ENCODE results near the gene HBG2.
"Not testable (repeated sequence)": the region's sequence is repeated elsewhere in the genome, so short reads cannot be mapped to it uniquely, and the experiment has no call there.

HBG2 gene

DNA sequence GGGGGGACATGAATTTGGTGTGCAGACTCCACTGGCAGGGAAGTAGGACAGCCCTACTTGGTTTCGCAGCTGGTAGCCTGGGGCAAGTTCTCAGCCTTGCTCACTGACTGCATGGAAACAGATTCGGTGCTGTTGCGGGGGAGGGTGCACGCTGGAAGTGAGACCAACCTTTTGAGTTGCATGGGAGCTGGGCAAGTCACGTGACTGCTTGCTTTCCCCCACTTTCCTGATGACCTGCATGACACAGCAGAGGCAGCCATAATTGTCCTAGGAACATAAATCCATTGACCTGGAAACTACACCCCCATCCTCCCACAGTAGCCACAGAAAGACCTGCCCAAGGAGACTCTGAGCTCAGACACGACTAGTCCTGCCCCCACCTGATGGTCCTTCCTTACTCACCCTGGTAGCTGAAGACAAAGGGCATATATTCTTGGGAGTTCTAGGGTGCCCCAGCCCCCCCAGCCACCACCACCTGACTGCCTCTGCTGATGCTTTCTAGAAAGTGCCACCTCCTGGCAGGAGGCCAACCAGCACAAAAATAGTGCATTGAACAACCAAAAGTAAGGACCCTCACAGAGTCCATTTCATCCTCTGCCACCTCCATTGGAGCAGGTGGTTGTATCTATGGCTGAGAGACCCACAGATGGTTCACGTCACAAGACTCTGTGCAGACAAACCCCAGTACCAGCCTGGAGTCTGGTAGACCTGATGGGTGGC, 4.1 kb upstream of the HBG2 start:
- TF ChIP-seq, protein P1, sequence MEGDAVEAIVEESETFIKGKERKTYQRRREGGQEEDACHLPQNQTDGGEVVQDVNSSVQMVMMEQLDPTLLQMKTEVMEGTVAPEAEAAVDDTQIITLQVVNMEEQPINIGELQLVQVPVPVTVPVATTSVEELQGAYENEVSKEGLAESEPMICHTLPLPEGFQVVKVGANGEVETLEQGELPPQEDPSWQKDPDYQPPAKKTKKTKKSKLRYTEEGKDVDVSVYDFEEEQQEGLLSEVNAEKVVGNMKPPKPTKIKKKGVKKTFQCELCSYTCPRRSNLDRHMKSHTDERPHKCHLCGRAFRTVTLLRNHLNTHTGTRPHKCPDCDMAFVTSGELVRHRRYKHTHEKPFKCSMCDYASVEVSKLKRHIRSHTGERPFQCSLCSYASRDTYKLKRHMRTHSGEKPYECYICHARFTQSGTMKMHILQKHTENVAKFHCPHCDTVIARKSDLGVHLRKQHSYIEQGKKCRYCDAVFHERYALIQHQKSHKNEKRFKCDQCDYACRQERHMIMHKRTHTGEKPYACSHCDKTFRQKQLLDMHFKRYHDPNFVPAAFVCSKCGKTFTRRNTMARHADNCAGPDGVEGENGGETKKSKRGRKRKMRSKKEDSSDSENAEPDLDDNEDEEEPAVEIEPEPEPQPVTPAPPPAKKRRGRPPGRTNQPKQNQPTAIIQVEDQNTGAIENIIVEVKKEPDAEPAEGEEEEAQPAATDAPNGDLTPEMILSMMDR (IDR thresholded peaks at IDR 0.05; ENCODE audit: insufficient read depth, missing control alignments): no peak
- FAIRE-seq (no peak), DNase-seq (ENCODE audit: insufficient read length, low spot score) (no peak)

DNA sequence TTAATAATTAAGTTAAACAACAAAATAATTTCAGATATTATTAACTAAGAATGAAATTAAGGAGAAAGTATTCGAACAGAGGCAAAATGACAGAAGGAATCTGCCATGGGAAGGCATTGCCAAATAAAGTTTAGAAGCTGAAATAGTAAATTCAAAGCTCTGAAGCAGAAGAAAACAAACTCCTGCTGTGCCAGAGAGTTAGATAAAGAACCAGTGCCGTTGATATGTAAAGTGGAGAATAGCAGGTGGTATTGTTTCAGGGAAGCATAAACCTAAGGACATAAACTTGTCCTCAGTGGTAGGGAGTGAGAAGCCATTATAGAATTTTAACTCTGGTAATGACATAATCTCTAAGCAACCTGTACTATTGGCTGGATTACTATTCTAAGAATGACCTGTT, 2.7 kb upstream of the HBG2 start:
- TF ChIP-seq, protein P1 (IDR thresholded peaks at IDR 0.05; ENCODE audit: insufficient read depth, missing control alignments): no peak
- no peak for DNase-seq (ENCODE audit: insufficient read length, low spot score)
- FAIRE-seq: no peak

DNA sequence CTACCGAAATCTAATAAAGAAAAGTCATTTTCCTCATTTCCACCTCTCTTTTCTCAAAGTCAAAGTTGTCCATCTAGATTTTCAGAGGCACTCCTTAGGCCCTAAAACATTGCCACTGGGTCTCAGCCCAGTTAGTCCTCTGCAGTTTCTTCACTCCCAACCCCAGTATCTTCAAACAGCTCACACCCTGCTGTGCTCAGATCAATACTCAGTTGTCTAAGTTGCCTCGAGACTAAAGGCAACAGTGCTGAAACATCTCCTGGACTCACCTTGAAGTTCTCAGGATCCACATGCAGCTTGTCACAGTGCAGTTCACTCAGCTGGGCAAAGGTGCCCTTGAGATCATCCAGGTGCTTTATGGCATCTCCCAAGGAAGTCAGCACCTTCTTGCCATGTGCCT, 558 bp downstream of the HBG2 start:
- DNase-seq (ENCODE audit: insufficient read length, low spot score); FAIRE-seq: not testable (repeated sequence)

DNA sequence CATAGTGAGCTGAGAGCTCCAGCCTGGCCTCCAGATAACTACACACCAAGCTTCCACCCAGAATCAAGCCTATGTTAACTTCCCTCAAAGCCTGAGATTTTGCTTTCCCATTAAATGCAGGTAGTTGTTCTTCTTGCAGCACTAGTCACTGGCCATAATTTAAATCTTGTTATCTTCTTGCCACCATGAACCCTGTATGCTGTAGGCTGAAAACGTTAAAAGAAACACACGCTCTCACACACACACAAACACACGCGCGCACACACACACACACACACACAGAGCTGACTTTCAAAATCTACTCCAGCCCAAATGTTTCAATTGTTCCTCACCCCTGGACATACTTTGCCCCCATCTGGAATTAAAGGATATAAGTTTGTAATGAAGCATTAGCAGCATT, 1.1 kb downstream of the HBG2 start:
- not testable (repeated sequence) for DNase-seq (ENCODE audit: insufficient read length, low spot score); FAIRE-seq

DNA sequence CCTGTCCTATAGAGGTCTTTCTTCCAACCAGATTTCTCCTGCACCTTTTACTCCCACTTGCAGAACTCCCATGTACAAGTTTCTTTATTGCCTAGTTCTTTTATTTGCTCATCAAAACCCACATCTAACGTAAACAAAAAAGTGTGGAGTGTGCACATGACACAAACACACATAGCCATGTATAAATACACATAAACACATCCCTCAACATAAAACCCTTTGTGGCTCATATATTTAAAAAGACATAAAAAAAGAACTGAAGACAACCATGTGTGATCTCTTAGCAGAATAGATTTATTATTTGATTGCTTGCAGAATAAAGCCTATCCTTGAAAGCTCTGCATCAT, 1.7 kb downstream of the HBG2 start:
- no peak for FAIRE-seq
- TF ChIP-seq, protein P1 (IDR thresholded peaks at IDR 0.05; ENCODE audit: insufficient read depth, missing control alignments): no peak

DNA sequence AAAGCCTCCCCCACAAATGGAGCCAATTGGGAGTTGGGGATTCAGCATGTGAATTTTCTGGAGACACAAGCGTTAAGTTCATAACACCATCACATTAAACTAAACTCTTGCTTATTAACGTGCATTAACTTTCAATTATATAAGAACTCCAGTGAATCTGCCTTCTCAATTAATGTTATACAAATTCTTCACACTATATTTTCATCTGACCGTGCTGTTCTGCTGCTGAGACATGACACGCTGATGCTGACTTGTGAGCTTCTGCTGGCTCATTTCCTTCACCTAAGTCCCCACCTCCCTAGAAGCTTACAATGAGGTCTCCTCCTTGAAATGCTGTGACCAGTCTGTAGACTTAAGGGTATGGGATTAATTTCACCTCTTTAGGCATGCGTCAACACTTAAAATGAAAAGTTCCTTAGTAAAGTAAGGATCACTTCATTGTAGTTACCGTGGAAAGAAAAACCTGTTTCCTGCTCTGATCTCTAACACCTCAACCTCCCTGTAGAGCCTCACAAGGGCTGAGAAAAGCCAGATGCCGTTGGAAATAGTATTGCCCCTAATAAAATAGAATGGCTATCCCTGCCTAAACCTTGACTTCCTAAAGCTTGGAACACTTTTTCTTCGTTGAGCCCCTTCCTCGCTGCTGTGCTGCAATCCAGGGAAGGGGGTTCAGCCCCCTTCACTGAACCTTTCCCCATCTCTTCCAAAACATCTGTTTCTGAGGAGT, 2.2 kb downstream of the HBG2 start:
- FAIRE-seq (no peak), DNase-seq (ENCODE audit: insufficient read length, low spot score) (no peak)
- TF ChIP-seq, protein P1 (IDR thresholded peaks at IDR 0.05; ENCODE audit: insufficient read depth, missing control alignments): no peak

More for the DNA sequence above, 1.7 kb downstream of the HBG2 start:
- no peak for DNase-seq (ENCODE audit: insufficient read length, low spot score)

DNA sequence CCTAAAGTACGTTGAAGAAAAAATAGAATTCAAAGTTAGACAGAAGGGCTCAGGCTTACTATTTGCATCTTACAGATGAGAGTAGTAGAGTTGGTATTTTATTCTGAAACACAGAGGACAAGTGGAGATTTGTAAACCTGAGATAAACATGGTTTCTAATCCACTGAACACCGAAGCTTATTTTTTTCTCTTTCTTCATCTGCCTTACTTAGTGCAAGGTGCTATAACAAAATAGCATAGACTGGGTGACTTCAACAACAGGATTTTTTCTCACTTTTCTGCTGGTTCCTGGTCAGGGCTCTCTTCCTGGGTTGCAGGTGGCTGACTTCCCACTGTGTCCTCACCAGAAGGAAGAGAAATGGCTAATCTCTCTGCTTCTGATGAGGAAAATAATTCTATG, 2.8 kb downstream of the HBG2 start:
- FAIRE-seq: no peak
- TF ChIP-seq, protein P1 (IDR thresholded peaks at IDR 0.05; ENCODE audit: insufficient read depth, missing control alignments): no peak

DNA sequence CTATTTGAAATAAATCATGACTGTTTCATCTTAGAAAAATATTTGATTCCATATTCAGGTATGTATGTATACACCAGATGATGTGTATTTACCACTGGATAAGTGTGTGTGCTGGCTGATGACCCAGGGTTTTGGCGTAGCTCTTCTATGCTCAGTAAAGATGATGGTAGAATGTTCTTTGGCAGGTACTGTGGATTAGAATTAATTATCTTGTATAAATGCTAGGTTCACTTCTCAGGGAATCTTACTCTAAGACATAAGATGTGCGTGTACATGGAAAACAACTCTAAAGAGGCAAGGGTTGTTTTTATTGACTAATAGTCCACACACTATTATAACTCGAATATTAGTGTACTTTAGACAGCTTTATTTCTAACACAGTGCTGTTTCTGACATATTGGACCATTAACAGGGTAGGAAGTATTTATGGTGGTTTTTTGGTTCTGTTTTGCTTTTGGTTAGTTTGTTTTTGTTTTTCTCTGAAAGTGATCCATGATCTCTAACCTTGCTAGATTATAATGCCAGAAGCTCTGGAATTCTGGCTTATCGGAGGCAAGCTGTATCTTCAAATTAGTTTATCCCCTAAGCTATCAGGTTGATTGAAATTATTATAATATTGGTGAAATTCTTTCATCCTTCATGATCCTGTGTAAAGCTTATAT, 3.9 kb downstream of the HBG2 start:
- no peak for DNase-seq (ENCODE audit: insufficient read length, low spot score)
- TF ChIP-seq, protein P1 (IDR thresholded peaks at IDR 0.05; ENCODE audit: insufficient read depth, missing control alignments): no peak
- FAIRE-seq: no peak

More for the DNA sequence above, 2.8 kb downstream of the HBG2 start:
- DNase-seq (ENCODE audit: insufficient read length, low spot score): no peak

DNA sequence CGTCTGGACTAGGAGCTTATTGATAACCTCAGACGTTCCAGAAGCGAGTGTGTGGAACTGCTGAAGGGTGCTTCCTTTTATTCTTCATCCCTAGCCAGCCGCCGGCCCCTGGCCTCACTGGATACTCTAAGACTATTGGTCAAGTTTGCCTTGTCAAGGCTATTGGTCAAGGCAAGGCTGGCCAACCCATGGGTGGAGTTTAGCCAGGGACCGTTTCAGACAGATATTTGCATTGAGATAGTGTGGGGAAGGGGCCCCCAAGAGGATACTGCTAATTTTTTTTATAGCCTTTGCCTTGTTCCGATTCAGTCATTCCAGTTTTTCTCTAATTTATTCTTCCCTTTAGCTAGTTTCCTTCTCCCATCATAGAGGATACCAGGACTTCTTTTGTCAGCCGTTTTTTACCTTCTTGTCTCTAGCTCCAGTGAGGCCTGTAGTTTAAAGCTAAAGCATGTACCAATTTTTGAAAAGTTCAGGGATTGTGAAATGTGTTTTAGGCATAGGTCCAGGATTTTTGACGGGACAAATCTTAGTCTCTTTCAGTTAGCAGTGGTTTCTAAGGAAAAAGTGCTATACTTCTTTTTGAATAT, 4.7 kb downstream of the HBG2 start, which contains the start of gene HBG1:
HBG1 (minus strand) TSS at position 51 of the 590 bp plus-strand sequence. CDS start 53 bp downstream, outside the sequence.
- DNase-seq (ENCODE audit: insufficient read length, low spot score); FAIRE-seq: not testable (repeated sequence)

DNA sequence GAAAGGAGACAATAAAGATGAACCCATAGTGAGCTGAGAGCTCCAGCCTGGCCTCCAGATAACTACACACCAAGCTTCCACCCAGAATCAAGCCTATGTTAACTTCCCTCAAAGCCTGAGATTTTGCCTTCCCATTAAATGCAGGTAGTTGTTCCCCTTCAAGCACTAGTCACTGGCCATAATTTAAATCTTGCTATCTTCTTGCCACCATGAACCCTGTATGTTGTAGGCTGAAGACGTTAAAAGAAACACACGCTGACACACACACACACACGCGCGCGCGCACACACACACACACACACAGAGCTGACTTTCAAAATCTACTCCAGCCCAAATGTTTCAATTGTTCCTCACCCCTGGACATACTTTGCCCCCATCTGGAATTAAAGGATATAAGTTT, 6.1 kb downstream of the HBG2 start:
- not testable (repeated sequence) for DNase-seq (ENCODE audit: insufficient read length, low spot score); FAIRE-seq

Measured in D721Med (cell line).